Measurements from ENCODE around the gene LGR4. TPM values are rescaled to one million over a fixed set of nuclear protein-coding genes. Genes with fewer than 3 reads are reported as not detected.

Gene LGR4
- total and polyA plus RNA-seq, 2 donors from 2014 or later, result 22.7 to 109 TPM

DNA sequence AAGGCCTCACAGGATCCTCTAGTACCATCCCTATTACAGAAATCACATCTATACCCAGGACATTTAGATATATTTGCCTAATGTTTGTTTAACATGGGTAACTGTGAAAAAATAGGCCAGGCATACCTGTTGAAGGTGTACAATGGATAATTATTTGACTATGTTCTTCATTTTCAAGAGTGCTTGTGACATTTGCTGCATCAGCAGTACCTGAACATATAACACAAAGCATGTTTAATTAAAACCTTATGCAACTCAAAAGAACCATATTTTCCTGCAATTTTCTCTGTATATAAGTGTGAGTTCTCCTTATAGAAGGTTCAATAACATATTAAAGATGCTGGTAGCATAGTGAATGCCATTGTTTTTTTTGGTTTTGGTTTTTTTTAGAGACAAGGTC, 101.1 kb downstream of the LGR4 start:
- no peaks in the 10 kb centered on the region for H3K4me1 ChIP-seq (ENCODE audit: control insufficient read depth in 2 of 3, insufficient read depth in 2 of 3, low read depth in 1 of 3, low read length in 3 of 3)
- TF ChIP-seq, protein P1, sequence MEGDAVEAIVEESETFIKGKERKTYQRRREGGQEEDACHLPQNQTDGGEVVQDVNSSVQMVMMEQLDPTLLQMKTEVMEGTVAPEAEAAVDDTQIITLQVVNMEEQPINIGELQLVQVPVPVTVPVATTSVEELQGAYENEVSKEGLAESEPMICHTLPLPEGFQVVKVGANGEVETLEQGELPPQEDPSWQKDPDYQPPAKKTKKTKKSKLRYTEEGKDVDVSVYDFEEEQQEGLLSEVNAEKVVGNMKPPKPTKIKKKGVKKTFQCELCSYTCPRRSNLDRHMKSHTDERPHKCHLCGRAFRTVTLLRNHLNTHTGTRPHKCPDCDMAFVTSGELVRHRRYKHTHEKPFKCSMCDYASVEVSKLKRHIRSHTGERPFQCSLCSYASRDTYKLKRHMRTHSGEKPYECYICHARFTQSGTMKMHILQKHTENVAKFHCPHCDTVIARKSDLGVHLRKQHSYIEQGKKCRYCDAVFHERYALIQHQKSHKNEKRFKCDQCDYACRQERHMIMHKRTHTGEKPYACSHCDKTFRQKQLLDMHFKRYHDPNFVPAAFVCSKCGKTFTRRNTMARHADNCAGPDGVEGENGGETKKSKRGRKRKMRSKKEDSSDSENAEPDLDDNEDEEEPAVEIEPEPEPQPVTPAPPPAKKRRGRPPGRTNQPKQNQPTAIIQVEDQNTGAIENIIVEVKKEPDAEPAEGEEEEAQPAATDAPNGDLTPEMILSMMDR (IDR thresholded peaks at IDR 0.05; ENCODE audit: borderline replicate concordance, extremely low read depth, insufficient read depth), result no peak

DNA sequence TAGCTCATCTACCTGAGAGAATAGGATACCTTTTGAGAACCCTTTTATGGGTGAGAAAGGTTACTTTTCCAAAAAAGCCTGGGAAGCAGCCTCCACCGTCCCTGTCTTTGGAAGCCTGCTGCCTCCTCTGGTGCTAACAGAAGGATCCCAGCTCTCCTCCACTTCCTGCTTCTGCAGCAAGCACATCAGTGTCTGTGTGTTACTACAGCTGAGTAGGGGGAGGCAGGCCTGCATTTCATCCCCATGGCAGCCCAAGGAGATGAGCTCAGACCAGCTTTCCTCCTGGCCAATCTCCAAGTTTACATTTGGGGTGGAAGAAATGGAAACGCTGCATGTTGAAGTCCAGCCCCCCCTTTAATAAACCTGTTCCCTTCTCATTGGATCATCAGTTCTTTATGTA, 102.2 kb downstream of the LGR4 start:
- peaks cover 0 to 43% (median 8%) of the 10 kb centered on the region in 3 donors for H3K36me3 ChIP-seq (ENCODE audit: control insufficient read depth in 2 of 3, insufficient read depth in 3 of 3, low read length in 3 of 3)
- intact Hi-C loops (cut with DNase I), result no loop called here
- H3K4me3 ChIP-seq (ENCODE audit: low read length in 3 of 3), result no peak overlapping the region
- H3K9me3 ChIP-seq (ENCODE audit: control insufficient read depth in 2 of 3, insufficient read depth in 1 of 3, low read length in 3 of 3), result no peaks in the 10 kb centered on the region
- H3K27ac ChIP-seq (ENCODE audit: low read depth in 2 of 2, low read length in 2 of 2), result no peak overlapping the region
- no peaks in the 10 kb centered on the region for H3K4me1 ChIP-seq (ENCODE audit: control insufficient read depth in 2 of 3, insufficient read depth in 2 of 3, low read depth in 1 of 3, low read length in 3 of 3)
- H3K9ac ChIP-seq (ENCODE audit: low read length in 3 of 3), result no peak overlapping the region
- DNase-seq (no peak), FAIRE-seq (no peak)
- TF ChIP-seq, protein P1 (IDR thresholded peaks at IDR 0.05; ENCODE audit: borderline replicate concordance, extremely low read depth, insufficient read depth), result no peak
- no peaks in the 10 kb centered on the region for H3K27me3 ChIP-seq (ENCODE audit: control insufficient read depth, insufficient read depth, low read length)

More for the DNA sequence above, 101.1 kb downstream of the LGR4 start:
- no peak overlapping the region for H3K4me3 ChIP-seq (ENCODE audit: low read length in 3 of 3)
- H3K9me3 ChIP-seq (ENCODE audit: control insufficient read depth in 2 of 3, insufficient read depth in 1 of 3, low read length in 3 of 3), result no peaks in the 10 kb centered on the region
- H3K27me3 ChIP-seq (ENCODE audit: control insufficient read depth, insufficient read depth, low read length), result no peaks in the 10 kb centered on the region
- no peak overlapping the region for H3K27ac ChIP-seq (ENCODE audit: low read depth in 2 of 2, low read length in 2 of 2)
- FAIRE-seq, result no peak
- intact Hi-C loops (cut with DNase I), result no loop called here
- no peak for DNase-seq
- peaks cover 0 to 44% (median 8%) of the 10 kb centered on the region in 3 donors for H3K36me3 ChIP-seq (ENCODE audit: control insufficient read depth in 2 of 3, insufficient read depth in 3 of 3, low read length in 3 of 3)
- no peak overlapping the region for H3K9ac ChIP-seq (ENCODE audit: low read length in 3 of 3)

DNA sequence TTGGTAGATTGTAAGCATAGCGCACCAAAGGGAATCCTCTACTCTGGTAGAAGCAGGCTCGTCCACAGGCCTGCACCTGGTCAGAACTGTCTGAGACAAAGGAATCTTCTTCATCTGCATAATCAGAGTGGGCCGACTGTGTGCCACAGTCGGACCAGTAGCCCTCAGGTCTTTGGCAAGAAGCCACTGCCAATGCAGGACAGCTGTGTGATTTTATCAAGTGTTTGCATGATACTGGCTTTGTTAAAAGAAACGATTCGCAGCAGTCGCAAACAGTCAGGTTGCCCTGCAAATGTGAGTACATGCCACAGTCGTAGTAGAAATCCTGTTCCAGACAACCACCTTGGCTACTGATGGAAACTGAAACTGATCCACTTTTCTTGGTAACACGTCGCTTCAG, 104.7 kb downstream of the LGR4 start:
- Histone ChIP-seq H3K36me3 (ENCODE audit: control insufficient read depth in 2 of 3, insufficient read depth in 3 of 3, low read length in 3 of 3) (peaks cover 0 to 32% (median 8%) of the 10 kb centered on the region in 3 donors), H3K27ac (ENCODE audit: low read depth in 2 of 2, low read length in 2 of 2) (no peak overlapping the region), H3K27me3 (ENCODE audit: control insufficient read depth, insufficient read depth, low read length) (no peaks in the 10 kb centered on the region), H3K4me1 (ENCODE audit: control insufficient read depth in 2 of 3, insufficient read depth in 2 of 3, low read depth in 1 of 3, low read length in 3 of 3) (peaks cover 0 to 6% (median 5%) of the 10 kb centered on the region in 3 donors), H3K9ac (ENCODE audit: low read length in 3 of 3) (no peak overlapping the region), H3K4me3 (ENCODE audit: low read length in 3 of 3) (no peak overlapping the region), H3K9me3 (ENCODE audit: control insufficient read depth in 2 of 3, insufficient read depth in 1 of 3, low read length in 3 of 3) (no peaks in the 10 kb centered on the region)
- DNase-seq, result no peak
- TF ChIP-seq, protein P1 (IDR thresholded peaks at IDR 0.05; ENCODE audit: borderline replicate concordance, extremely low read depth, insufficient read depth), result no peak
- no peak for FAIRE-seq
- intact Hi-C loops (cut with DNase I), result no loop called here

DNA sequence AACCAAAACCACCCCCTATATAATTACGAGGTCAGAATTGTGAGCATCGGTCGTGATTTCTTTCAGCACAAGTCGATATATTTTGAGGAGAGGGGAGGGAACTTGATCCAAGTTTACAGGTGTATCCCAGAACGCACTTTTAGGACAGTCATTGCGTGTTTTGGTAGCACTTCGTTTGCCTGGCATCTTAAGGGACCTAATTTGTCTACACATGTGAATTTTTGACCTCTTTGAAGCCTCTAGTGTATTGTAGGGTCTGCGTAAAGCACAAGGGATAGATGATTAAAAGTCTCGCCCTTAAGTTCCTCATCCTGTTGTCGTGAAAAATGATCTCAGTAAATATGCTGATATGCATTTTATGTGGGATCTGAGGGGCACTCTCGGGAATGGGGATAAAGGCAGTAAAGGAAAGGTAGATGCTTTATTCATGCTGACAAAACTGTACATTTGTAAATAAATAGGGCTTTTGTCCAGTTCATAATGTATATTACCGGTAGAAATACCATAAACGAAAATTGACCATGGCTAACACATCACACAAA, 108.9 kb downstream of the LGR4 start:
- peaks cover 4 to 14% (median 13%) of the 10 kb centered on the region in 3 donors for H3K4me1 ChIP-seq (ENCODE audit: control insufficient read depth in 2 of 3, insufficient read depth in 2 of 3, low read depth in 1 of 3, low read length in 3 of 3)
- H3K4me3 ChIP-seq (ENCODE audit: low read length in 3 of 3), result peak overlapping the region; percentile 76 to 85 (median 77)
- peak overlapping the region; percentile 38 to 83 (median 66) for H3K9ac ChIP-seq (ENCODE audit: low read length in 3 of 3)
- H3K27me3 ChIP-seq (ENCODE audit: control insufficient read depth, insufficient read depth, low read length), result no peaks in the 10 kb centered on the region
- intact Hi-C loops (cut with DNase I), result no loop called here
- TF ChIP-seq, protein P1 (IDR thresholded peaks at IDR 0.05; ENCODE audit: borderline replicate concordance, extremely low read depth, insufficient read depth), result no peak
- H3K27ac ChIP-seq (ENCODE audit: low read depth in 2 of 2, low read length in 2 of 2), result peak overlapping the region in 1 of 2 donors; percentile 44
- peaks cover 0 to 12% (median 0%) of the 10 kb centered on the region in 3 donors for H3K36me3 ChIP-seq (ENCODE audit: control insufficient read depth in 2 of 3, insufficient read depth in 3 of 3, low read length in 3 of 3)
- FAIRE-seq, result no peak
- H3K9me3 ChIP-seq (ENCODE audit: control insufficient read depth in 2 of 3, insufficient read depth in 1 of 3, low read length in 3 of 3), result no peaks in the 10 kb centered on the region
- no peak for DNase-seq

Measured in kidney (tissue), 14 donors.